HepG2 (cell line): ENCODE data around the gene CNOT1. TPM values are rescaled to one million over a fixed set of nuclear protein-coding genes. Genes with fewer than 3 reads are reported as not detected.
A peak's percentile ranks its signal among the peaks of the same experiment; 100 is the strongest.

Experiments used
- ARNT2 ChIP-seq: sonication (generic); formaldehyde crosslinking; IDR thresholded peaks from 2 replicates; pipeline ENCODE4 v1.8.0; 2022; ENCODE audit warnings: mild to moderate bottlenecking, low read depth, missing genetic modification reagents, moderate library complexity
- EZH2 ChIP-seq: conservative IDR thresholded peaks from 2 replicates; pipeline ENCODE4 v1.6.1; 2012; ENCODE audit warnings: mild to moderate bottlenecking, low read depth, low read length, moderate library complexity
- GABPA ChIP-seq, 2 experiments: IDR thresholded peaks; 2 replicates each; pipeline ENCODE4 v1.6.1; 2011 to 2016; ENCODE audit warnings: low read depth in 2 of 2, low read length in 1 of 2, missing biosample characterization in 1 of 2, missing genetic modification characterization in 1 of 2
- HOXA5 ChIP-seq: sonication (generic); formaldehyde crosslinking; IDR thresholded peaks from 2 replicates; pipeline ENCODE4 v1.4.0; 2020; ENCODE audit warnings: missing genetic modification reagents
- KAT8 ChIP-seq: IDR thresholded peaks from 2 replicates; pipeline ENCODE4 v1.6.1; 2016; ENCODE audit warnings: missing genetic modification reagents, missing compliant biosample characterization
- KMT2B ChIP-seq: IDR thresholded peaks from 2 replicates; pipeline ENCODE4 v1.6.1; 2016; ENCODE audit warnings: missing genetic modification reagents, missing compliant biosample characterization
- NBN ChIP-seq: fragments of 450-650 bp; conservative IDR thresholded peaks from 2 replicates; pipeline ENCODE4 v1.6.1; 2017
- PHF20 ChIP-seq: sonication (generic); formaldehyde crosslinking; IDR thresholded peaks from 2 replicates; pipeline ENCODE4 v1.5.0; 2020; ENCODE audit warnings: mild to moderate bottlenecking, missing genetic modification reagents
- RFXAP ChIP-seq: sonication (generic); formaldehyde crosslinking; IDR thresholded peaks from 2 replicates; pipeline ENCODE4 v1.4.0; 2020; ENCODE audit warnings: missing genetic modification reagents, borderline replicate concordance
- SSRP1 ChIP-seq: IDR thresholded peaks from 2 replicates; pipeline ENCODE4 v1.6.1; 2016; ENCODE audit warnings: control low read depth
- STAG1 ChIP-seq: sonication (generic); formaldehyde crosslinking; IDR thresholded peaks from 2 replicates; pipeline ENCODE4 v1.4.0; 2020; ENCODE audit warnings: missing genetic modification reagents
- YEATS2 ChIP-seq: sonication (generic); formaldehyde crosslinking; IDR thresholded peaks from 2 replicates; pipeline ENCODE4 v1.4.0; 2020; ENCODE audit warnings: missing genetic modification reagents, borderline replicate concordance
- ZBTB20 ChIP-seq: sonication (generic); formaldehyde crosslinking; IDR thresholded peaks from 2 replicates; pipeline ENCODE4 v1.8.1; 2023; ENCODE audit warnings: missing genetic modification reagents, low read depth, mild to moderate bottlenecking, borderline replicate concordance
- ZKSCAN1 ChIP-seq: fragments of 150-350 bp; IDR thresholded peaks from 2 replicates; pipeline ENCODE4 v1.6.1; 2014; ENCODE audit warnings: low read length
- ZNF24 ChIP-seq: fragments of 450-650 bp; IDR thresholded peaks from 2 replicates; pipeline ENCODE4 v1.6.1; 2017; ENCODE audit warnings: antibody characterized with exemption, mild to moderate bottlenecking
- ZNF496 ChIP-seq: sonication (generic); formaldehyde crosslinking; IDR thresholded peaks from 2 replicates; pipeline ENCODE4 v1.8.1; 2023; ENCODE audit warnings: mild to moderate bottlenecking, moderate library complexity, missing genetic modification reagents; ENCODE audit not compliant: insufficient replicate concordance
- polyA plus RNA-seq, 8 experiments: library from polyadenylated mRNA; depleted of rRNA in 3 of 8; stranded (reverse) in 7 of 8; unstranded in 1 of 8; fragments of >200 nt; fragmentation: Illumina TruSeq in 4 of 8; extraction: Trizol in 4 of 8; gene quantifications; 2 replicates each; pipeline versions ENCODE4 v1.2.1 to v1.2.3, GENCODE V29; 2011 to 2016; ENCODE audit warnings: low read depth in 4 of 8, missing spikeins in 1 of 8, mixed read lengths in 1 of 8; ENCODE audit not compliant: insufficient read depth in 1 of 8
- total RNA-seq, 5 experiments: library from RNA; depleted of rRNA; stranded (reverse); fragments of >200 nt; fragmentation: Illumina TruSeq; extraction: Trizol; gene quantifications; 2 replicates each; pipeline ENCODE4 v1.2.3, GENCODE V29; 2016; ENCODE audit warnings: low read depth in 1 of 5
- TF ChIP-seq, protein P1 (sequence below): sonication (generic); formaldehyde crosslinking; IDR thresholded peaks from 2 replicates; pipeline ENCODE4 v1.5.0; 2020; ENCODE audit warnings: missing genetic modification reagents
- TF ChIP-seq, protein P2 (sequence below): sonication (generic); formaldehyde crosslinking; IDR thresholded peaks from 2 replicates; pipeline ENCODE4 v1.5.0; 2020; ENCODE audit warnings: mild to moderate bottlenecking, missing genetic modification reagents, borderline replicate concordance
- TF ChIP-seq, protein P3 (sequence below): conservative IDR thresholded peaks from 2 replicates; pipeline ENCODE4 v1.6.1; 2018; ENCODE audit warnings: missing genetic modification reagents

The CNOT1 gene
- total and polyA plus RNA-seq, 2 of the 13 experiments (the other 11 are each of a cell fraction or from before 2014, with no cell fraction given), result 188 to 232 TPM

DNA sequence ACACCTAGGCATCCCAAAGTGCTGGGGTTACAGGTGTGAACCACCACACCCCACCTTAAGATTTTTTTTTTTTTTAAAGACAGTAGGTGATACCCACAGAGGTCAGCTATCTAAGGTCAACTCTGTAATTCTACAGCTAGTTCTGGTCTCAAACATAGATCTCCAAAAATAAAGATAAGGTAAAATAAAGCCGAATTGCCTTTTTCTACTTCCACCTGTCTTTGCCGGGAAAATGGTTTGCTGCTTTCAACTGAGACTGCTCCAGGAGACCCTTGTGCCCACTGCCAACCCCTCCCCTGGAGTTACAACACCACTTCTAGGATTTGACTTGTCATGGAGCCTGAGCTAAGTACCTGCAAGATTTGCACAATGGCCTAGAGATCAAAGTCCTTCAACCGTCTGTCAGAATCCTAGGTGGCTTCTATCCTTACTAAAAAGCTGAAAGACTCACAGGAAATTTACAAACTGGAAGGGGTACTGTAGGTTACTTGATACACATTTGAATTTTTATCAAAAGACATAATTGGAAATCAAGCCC is 4.7 kb upstream of the CNOT1 start (continued):
- TF ChIP-seq RFXAP (peak; percentile 49; the same call in 1 of the 2 replicates), ZNF24 (no peak), PHF20 (CRISPR knock-in tag) (no peak), HOXA5 (CRISPR knock-in tag) (peak; percentile 75), ZNF496 (CRISPR knock-in tag) (no peak), GABPA (IDR thresholded peaks at IDR 0.05; ENCODE audit: low read depth, low read length) (no peak), GABPA (CRISPR knock-in tag; IDR thresholded peaks at IDR 0.05; ENCODE audit: low read depth) (no peak), STAG1 (CRISPR knock-in tag) (no peak), YEATS2 (CRISPR knock-in tag) (no peak; the same call in 1 of the 2 replicates), KAT8 (peak; percentile 38; the same call in 1 of the 2 replicates), EZH2 (no peak), SSRP1 (no peak), ARNT2 (CRISPR knock-in tag) (no peak), ZKSCAN1 (no peak), ZBTB20 (CRISPR knock-in tag) (no peak), NBN (no peak), KMT2B (CRISPR knock-in tag) (no peak)
- TF ChIP-seq, protein P1, sequence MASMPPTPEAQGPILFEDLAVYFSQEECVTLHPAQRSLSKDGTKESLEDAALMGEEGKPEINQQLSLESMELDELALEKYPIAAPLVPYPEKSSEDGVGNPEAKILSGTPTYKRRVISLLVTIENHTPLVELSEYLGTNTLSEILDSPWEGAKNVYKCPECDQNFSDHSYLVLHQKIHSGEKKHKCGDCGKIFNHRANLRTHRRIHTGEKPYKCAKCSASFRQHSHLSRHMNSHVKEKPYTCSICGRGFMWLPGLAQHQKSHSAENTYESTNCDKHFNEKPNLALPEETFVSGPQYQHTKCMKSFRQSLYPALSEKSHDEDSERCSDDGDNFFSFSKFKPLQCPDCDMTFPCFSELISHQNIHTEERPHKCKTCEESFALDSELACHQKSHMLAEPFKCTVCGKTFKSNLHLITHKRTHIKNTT (CRISPR knock-in tag), result no peak
- TF ChIP-seq, protein P2, sequence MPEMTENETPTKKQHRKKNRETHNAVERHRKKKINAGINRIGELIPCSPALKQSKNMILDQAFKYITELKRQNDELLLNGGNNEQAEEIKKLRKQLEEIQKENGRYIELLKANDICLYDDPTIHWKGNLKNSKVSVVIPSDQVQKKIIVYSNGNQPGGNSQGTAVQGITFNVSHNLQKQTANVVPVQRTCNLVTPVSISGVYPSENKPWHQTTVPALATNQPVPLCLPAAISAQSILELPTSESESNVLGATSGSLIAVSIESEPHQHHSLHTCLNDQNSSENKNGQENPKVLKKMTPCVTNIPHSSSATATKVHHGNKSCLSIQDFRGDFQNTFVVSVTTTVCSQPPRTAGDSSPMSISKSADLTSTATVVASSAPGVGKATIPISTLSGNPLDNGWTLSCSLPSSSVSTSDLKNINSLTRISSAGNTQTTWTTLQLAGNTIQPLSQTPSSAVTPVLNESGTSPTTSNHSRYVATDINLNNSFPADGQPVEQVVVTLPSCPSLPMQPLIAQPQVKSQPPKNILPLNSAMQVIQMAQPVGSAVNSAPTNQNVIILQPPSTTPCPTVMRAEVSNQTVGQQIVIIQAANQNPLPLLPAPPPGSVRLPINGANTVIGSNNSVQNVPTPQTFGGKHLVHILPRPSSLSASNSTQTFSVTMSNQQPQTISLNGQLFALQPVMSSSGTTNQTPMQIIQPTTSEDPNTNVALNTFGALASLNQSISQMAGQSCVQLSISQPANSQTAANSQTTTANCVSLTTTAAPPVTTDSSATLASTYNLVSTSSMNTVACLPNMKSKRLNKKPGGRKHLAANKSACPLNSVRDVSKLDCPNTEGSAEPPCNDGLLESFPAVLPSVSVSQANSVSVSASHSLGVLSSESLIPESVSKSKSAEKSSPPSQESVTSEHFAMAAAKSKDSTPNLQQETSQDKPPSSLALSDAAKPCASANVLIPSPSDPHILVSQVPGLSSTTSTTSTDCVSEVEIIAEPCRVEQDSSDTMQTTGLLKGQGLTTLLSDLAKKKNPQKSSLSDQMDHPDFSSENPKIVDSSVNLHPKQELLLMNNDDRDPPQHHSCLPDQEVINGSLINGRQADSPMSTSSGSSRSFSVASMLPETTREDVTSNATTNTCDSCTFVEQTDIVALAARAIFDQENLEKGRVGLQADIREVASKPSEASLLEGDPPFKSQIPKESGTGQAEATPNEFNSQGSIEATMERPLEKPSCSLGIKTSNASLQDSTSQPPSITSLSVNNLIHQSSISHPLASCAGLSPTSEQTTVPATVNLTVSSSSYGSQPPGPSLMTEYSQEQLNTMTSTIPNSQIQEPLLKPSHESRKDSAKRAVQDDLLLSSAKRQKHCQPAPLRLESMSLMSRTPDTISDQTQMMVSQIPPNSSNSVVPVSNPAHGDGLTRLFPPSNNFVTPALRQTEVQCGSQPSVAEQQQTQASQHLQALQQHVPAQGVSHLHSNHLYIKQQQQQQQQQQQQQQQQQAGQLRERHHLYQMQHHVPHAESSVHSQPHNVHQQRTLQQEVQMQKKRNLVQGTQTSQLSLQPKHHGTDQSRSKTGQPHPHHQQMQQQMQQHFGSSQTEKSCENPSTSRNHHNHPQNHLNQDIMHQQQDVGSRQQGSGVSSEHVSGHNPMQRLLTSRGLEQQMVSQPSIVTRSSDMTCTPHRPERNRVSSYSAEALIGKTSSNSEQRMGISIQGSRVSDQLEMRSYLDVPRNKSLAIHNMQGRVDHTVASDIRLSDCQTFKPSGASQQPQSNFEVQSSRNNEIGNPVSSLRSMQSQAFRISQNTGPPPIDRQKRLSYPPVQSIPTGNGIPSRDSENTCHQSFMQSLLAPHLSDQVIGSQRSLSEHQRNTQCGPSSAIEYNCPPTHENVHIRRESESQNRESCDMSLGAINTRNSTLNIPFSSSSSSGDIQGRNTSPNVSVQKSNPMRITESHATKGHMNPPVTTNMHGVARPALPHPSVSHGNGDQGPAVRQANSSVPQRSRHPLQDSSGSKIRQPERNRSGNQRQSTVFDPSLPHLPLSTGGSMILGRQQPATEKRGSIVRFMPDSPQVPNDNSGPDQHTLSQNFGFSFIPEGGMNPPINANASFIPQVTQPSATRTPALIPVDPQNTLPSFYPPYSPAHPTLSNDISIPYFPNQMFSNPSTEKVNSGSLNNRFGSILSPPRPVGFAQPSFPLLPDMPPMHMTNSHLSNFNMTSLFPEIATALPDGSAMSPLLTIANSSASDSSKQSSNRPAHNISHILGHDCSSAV (CRISPR knock-in tag), result no peak
- TF ChIP-seq, protein P3, sequence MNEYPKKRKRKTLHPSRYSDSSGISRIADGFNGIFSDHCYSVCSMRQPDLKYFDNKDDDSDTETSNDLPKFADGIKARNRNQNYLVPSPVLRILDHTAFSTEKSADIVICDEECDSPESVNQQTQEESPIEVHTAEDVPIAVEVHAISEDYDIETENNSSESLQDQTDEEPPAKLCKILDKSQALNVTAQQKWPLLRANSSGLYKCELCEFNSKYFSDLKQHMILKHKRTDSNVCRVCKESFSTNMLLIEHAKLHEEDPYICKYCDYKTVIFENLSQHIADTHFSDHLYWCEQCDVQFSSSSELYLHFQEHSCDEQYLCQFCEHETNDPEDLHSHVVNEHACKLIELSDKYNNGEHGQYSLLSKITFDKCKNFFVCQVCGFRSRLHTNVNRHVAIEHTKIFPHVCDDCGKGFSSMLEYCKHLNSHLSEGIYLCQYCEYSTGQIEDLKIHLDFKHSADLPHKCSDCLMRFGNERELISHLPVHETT (CRISPR knock-in tag), result no peak
